HG02852 (cell line): ENCODE measurements around the gene DNALI1.
"Not testable (repeated sequence)": the region's sequence is repeated elsewhere in the genome, so short reads cannot be mapped to it uniquely, and the experiment has no call there.

Experiments used
- ATAC-seq: cut with Tn5 transposase; IDR thresholded peaks from one replicate; pipeline ENCODE4 v1.9.1; 2021; ENCODE audit warnings: mild to moderate bottlenecking, moderate library complexity; ENCODE audit not compliant: unreplicated experiment

DNALI1 gene

GRCh38 chr1:37556712-37557196 lies at the start of gene DNALI1:
TSS of gene DNALI1 (plus strand) at chr1:37556940. CDS start at chr1:37556995, 55 bp downstream.
- no peak for ATAC-seq

GRCh38 chr1:37509181-37509580 lies 47.6 kb upstream of the DNALI1 start:
- ATAC-seq: no peak

- ATAC-seq: no peak
Measured at GRCh38 chr1:37513795-37514349, 42.9 kb upstream of the DNALI1 start.

GRCh38 chr1:37514350-37515184 lies 42.2 kb upstream of the DNALI1 start, which contains the start of gene MEAF6:
TSS of gene MEAF6 (minus strand) at chr1:37514766. CDS start at chr1:37514746, 20 bp downstream.
- ATAC-seq: peak; percentile 93

- no peak for ATAC-seq
Measured at GRCh38 chr1:37515185-37516034, 41.3 kb upstream of the DNALI1 start.

- ATAC-seq: no peak
Measured at GRCh38 chr1:37517569-37517968, 39.2 kb upstream of the DNALI1 start.

GRCh38 chr1:37518241-37518640 lies 38.5 kb upstream of the DNALI1 start:
- ATAC-seq: not testable (repeated sequence)

GRCh38 chr1:37518929-37519328 lies 37.8 kb upstream of the DNALI1 start:
- not testable (repeated sequence) for ATAC-seq

GRCh38 chr1:37519613-37520012 lies 37.1 kb upstream of the DNALI1 start:
- no peak for ATAC-seq

- not testable (repeated sequence) for ATAC-seq
Measured at GRCh38 chr1:37529888-37530287, 26.9 kb upstream of the DNALI1 start.

GRCh38 chr1:37532418-37533156 lies 24.2 kb upstream of the DNALI1 start:
- ATAC-seq: not testable (repeated sequence)

- no peak for ATAC-seq
Measured at GRCh38 chr1:37533317-37534093, 23.2 kb upstream of the DNALI1 start.

- ATAC-seq: no peak
Measured at GRCh38 chr1:37537378-37537777, 19.4 kb upstream of the DNALI1 start.

GRCh38 chr1:37539154-37539553 lies 17.6 kb upstream of the DNALI1 start:
- not testable (repeated sequence) for ATAC-seq

GRCh38 chr1:37540036-37540785 lies 16.5 kb upstream of the DNALI1 start:
- no peak for ATAC-seq

GRCh38 chr1:37544530-37544929 lies 12.2 kb upstream of the DNALI1 start:
- ATAC-seq: no peak

GRCh38 chr1:37545019-37545418 lies 11.7 kb upstream of the DNALI1 start:
- no peak for ATAC-seq

- ATAC-seq: no peak
Measured at GRCh38 chr1:37549341-37549740, 7.4 kb upstream of the DNALI1 start.

GRCh38 chr1:37553598-37553926 lies 3.2 kb upstream of the DNALI1 start:
- ATAC-seq: no peak
